Daoy (cell line): ENCODE data around the gene SP2. TPM values are rescaled to one million over a fixed set of nuclear protein-coding genes. Genes with fewer than 3 reads are reported as not detected.

ENCODE experiments used
- DNase-seq: peaks from one replicate; pipeline ENCODE4 v3.0.0-alpha.2; 2015; ENCODE audit warnings: low read depth
- total RNA-seq: library from RNA; depleted of rRNA; stranded (reverse); fragments of >200 nt; shearing (Covaris generic); gene quantifications from 2 replicates; pipeline ENCODE4 v1.2.3, GENCODE V29; 2014; rRNA removed

The SP2 gene
- total RNA-seq, 1 experiment from 2014 or later = 1.5 TPM

GRCh38 chr17:47973541-47973940 lies 77.5 kb downstream of the SP2 start:
- no peak for DNase-seq

GRCh38 chr17:47975189-47975822 lies 79.3 kb downstream of the SP2 start:
- DNase-seq = no peak

- no peak for DNase-seq
These were observed 79.8 kb downstream of the SP2 start for GRCh38 chr17:47975823-47976205.

GRCh38 chr17:47978324-47978723 lies 82.3 kb downstream of the SP2 start:
- peak; percentile 49 for DNase-seq

Other genes with a start within 250 kb of the SP2 start
- 541 and 550 TPM in 2 replicates for gene KPNB1, start 246.3 kb upstream of the SP2 start, total RNA-seq
- gene TBKBP1, start 202.1 kb upstream of the SP2 start, total RNA-seq = 0.77 and 1.9 TPM in 2 replicates
- gene TBX21, start 163.0 kb upstream of the SP2 start, total RNA-seq = 0.06 TPM in 1 of 2 replicates, not detected in the other
- 4.0 and 5.6 TPM in 2 replicates for gene OSBPL7, start 74.4 kb upstream of the SP2 start, total RNA-seq
- 26.3 and 41.3 TPM in 2 replicates for gene MRPL10, start 64.7 kb upstream of the SP2 start, total RNA-seq
- not detected in 2 replicates for gene LRRC46, start 64.6 kb upstream of the SP2 start, total RNA-seq
- 7.1 and 11.0 TPM in 2 replicates for gene SCRN2, start 55.0 kb upstream of the SP2 start, total RNA-seq
- gene SP6, start 45.1 kb upstream of the SP2 start, total RNA-seq = 0.06 and 0.23 TPM in 2 replicates
- gene PNPO, start 45.3 kb downstream of the SP2 start, total RNA-seq = 18.5 and 26.9 TPM in 2 replicates
- gene PRR15L, start 61.6 kb downstream of the SP2 start, total RNA-seq = not detected in 2 replicates
- gene CDK5RAP3, start 74.9 kb downstream of the SP2 start, total RNA-seq = 74.2 and 93.5 TPM in 2 replicates
- gene COPZ2, start 141.6 kb downstream of the SP2 start, total RNA-seq = 0.57 and 5.5 TPM in 2 replicates
- gene NFE2L1, start 152.1 kb downstream of the SP2 start, total RNA-seq = 19.1 and 22.3 TPM in 2 replicates
- 81.6 and 88.1 TPM in 2 replicates for gene CBX1, start 205.2 kb downstream of the SP2 start, total RNA-seq
- 8.2 and 11.8 TPM in 2 replicates for gene SNX11, start 211.5 kb downstream of the SP2 start, total RNA-seq